Measurements from ENCODE around the gene STXBP2. TPM values are rescaled to one million over a fixed set of nuclear protein-coding genes. Genes with fewer than 3 reads are reported as not detected.
A peak's percentile ranks its signal among the peaks of the same experiment; 100 is the strongest.

Gene STXBP2
- polyA plus RNA-seq, result 146 TPM
- long read RNA-seq, donor 1, transcript STXBP2-201 (19 exons, 1,876 nt), result major isoform, 15 of 18 reads
- long read RNA-seq, donor 1, partial matches to known transcripts, result 0 of 18 reads
- long read RNA-seq, donor 1, other reads (novel, unspliced or antisense), result 0 of 18 reads
- long read RNA-seq, donor 2, transcript STXBP2-221 (4 exons, 716 nt), result minor isoform, 8 of 78 reads
- long read RNA-seq, donor 2, transcript STXBP2-201 (19 exons, 1,876 nt), result major isoform, 31 of 78 reads
- long read RNA-seq, donor 2, partial matches to known transcripts, result 35 of 78 reads
- long read RNA-seq, donor 2, other reads (novel, unspliced or antisense), result 0 of 78 reads
- long read RNA-seq, donor 3, result 0 reads
- long read RNA-seq, donor 4, partial matches to known transcripts, result 0 of 1 reads
- long read RNA-seq, donor 4, other reads (novel, unspliced or antisense), result 0 of 1 reads
- long read RNA-seq, donor 5, transcript STXBP2-201 (19 exons, 1,876 nt), result major isoform, 13 of 16 reads
- long read RNA-seq, donor 5, partial matches to known transcripts, result 0 of 16 reads
- long read RNA-seq, donor 5, other reads (novel, unspliced or antisense), result 0 of 16 reads
- long read RNA-seq, donor 6, transcript STXBP2-201 (19 exons, 1,876 nt), result major isoform, 31 of 35 reads
- long read RNA-seq, donor 6, partial matches to known transcripts, result 0 of 35 reads
- long read RNA-seq, donor 6, other reads (novel, unspliced or antisense), result 0 of 35 reads
- long read RNA-seq, donor 7, partial matches to known transcripts, result 0 of 5 reads
- long read RNA-seq, donor 7, other reads (novel, unspliced or antisense), result 0 of 5 reads
- long read RNA-seq, donor 8, transcript STXBP2-201 (19 exons, 1,876 nt), result major isoform, 29 of 48 reads
- long read RNA-seq, donor 8, partial matches to known transcripts, result 12 of 48 reads
- long read RNA-seq, donor 8, other reads (novel, unspliced or antisense), result 0 of 48 reads
- long read RNA-seq, donor 9, transcript STXBP2-201 (19 exons, 1,876 nt), result major isoform, 24 of 37 reads
- long read RNA-seq, donor 9, partial matches to known transcripts, result 5 of 37 reads
- long read RNA-seq, donor 9, other reads (novel, unspliced or antisense), result 0 of 37 reads
- long read RNA-seq, donor 10, transcript STXBP2-201 (19 exons, 1,876 nt), result major isoform, 26 of 36 reads
- long read RNA-seq, donor 10, transcript STXBP2-221 (4 exons, 716 nt), result minor isoform, 6 of 36 reads
- long read RNA-seq, donor 10, partial matches to known transcripts, result 0 of 36 reads
- long read RNA-seq, donor 10, other reads (novel, unspliced or antisense), result 0 of 36 reads
- long read RNA-seq, donor 11, transcript STXBP2-201 (19 exons, 1,876 nt), result major isoform, 22 of 29 reads
- long read RNA-seq, donor 11, partial matches to known transcripts, result 0 of 29 reads
- long read RNA-seq, donor 11, other reads (novel, unspliced or antisense), result 0 of 29 reads

DNA sequence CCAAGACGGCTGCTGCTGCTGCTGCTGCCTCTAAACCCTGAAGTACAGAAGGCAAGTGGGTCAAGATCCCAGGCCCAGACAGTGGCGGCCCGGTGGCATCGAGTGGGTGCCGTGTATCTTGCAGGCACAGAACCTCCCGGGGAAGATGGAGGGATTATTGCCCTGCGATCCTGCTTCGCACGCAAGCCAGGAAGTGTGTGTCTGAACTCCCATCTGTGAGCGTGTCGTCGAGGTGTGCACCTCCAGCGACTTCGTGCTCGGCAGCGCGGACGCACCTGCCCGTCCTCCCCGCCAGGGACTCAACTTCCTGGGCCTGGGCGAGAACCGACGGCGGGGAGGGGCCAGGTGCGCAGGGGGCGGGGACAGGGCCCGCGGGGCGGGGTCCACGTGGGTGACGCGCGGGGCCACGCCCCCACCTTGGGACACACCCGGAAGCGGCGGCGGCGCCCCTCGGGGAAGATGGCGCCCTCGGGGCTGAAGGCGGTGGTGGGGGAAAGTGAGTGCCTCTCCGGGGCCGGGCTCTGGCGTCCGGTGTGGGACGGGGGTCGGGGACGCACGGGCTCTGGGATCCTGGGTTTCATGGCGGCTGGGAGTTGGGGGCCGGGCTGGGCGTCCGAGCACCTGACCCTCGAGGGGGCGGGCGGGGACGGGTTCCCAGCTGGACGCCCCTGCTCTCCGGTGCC lies at the start of gene STXBP2:
Gene STXBP2 (plus strand): TSS at position 420 of the 683 bp plus-strand sequence. CDS start 40 bp downstream, at position 460.
- no CpG with 5 or more reads among the region's 61 CpGs for WGBS (ENCODE audit: insufficient coverage, low lambda C conversion rate)

DNA sequence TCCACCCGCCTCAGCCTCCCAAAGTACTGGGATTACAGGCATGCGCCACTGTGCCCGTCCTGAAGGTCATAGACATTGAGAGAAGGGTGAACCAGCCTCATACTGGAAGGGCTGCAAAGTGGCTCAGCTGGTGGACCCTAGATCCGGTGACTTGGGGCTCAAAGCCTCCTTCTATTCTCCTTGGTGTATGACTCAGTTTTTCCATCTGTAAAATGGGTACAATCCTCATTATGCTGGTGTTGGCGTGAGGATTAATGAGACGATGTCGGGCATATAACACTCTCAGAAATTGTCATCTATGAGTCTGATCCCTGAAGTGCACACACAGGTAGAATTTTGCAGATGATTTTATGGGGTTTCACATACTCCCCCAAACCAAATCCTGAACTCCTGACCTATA lies 47.1 kb upstream of the STXBP2 start:
- Histone ChIP-seq H3K9me3 (ENCODE audit: control insufficient read depth, low read depth, low read length) (no peaks in the 10 kb centered on the region), H3K27me3 (ENCODE audit: control insufficient read depth, insufficient read depth, low read length) (no peaks in the 10 kb centered on the region), H3K36me3 (ENCODE audit: control insufficient read depth, insufficient read depth, low read length) (no peaks in the 10 kb centered on the region), H3K27ac (ENCODE audit: low read length) (no peak overlapping the region), H3K4me3 (ENCODE audit: low read length) (no peak overlapping the region), H3K4me1 (ENCODE audit: control insufficient read depth, insufficient read depth, low read length) (no peaks in the 10 kb centered on the region)
- WGBS (ENCODE audit: insufficient coverage, low lambda C conversion rate), result no CpG with 5 or more reads among the region's 7 CpGs
- DNase-seq, result no peak

More for the DNA sequence above, at the start of gene STXBP2:
- Histone ChIP-seq H3K9me3 (ENCODE audit: control insufficient read depth, low read depth, low read length) (no peaks in the 10 kb centered on the region), H3K4me3 (ENCODE audit: low read length) (peak within 1 kb of the TSS; percentile 86), H3K4me1 (ENCODE audit: control insufficient read depth, insufficient read depth, low read length) (peaks cover 9% of the 10 kb centered on the region), H3K27ac (ENCODE audit: low read length) (peak within 1 kb of the TSS; percentile 86), H3K36me3 (ENCODE audit: control insufficient read depth, insufficient read depth, low read length) (peaks cover 21% of the 10 kb centered on the region), H3K27me3 (ENCODE audit: control insufficient read depth, insufficient read depth, low read length) (peaks cover 7% of the 10 kb centered on the region)
- peak; percentile 64 to 74 for DNase-seq

DNA sequence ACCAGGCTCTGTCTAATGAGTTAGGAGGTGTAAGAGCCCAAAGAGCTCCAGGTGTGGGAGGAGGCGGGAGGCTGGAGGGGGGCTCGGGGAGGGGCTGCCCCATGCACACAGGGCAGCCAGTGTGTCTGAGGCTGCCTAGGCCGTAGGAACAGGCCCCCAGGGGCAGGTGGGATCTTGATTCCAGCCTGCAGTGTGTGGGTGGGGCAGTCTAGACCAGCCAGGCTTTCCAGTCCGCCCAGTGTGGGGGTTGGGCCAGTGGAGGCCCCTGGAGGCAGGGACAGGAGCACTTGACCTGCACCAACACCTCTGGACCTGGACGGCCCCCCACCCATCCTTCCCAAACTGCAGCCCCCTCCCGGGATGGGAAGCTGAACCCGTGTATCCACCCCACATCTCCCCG lies 46.7 kb upstream of the STXBP2 start:
- no peaks in the 10 kb centered on the region for H3K36me3 ChIP-seq (ENCODE audit: control insufficient read depth, insufficient read depth, low read length)
- H3K4me3 ChIP-seq (ENCODE audit: low read length), result no peak overlapping the region
- H3K27ac ChIP-seq (ENCODE audit: low read length), result no peak overlapping the region
- H3K9me3 ChIP-seq (ENCODE audit: control insufficient read depth, low read depth, low read length), result no peaks in the 10 kb centered on the region
- no peaks in the 10 kb centered on the region for H3K27me3 ChIP-seq (ENCODE audit: control insufficient read depth, insufficient read depth, low read length)
- DNase-seq, result peak in 1 of 2 donors; percentile 53
- H3K4me1 ChIP-seq (ENCODE audit: control insufficient read depth, insufficient read depth, low read length), result no peaks in the 10 kb centered on the region
- WGBS (ENCODE audit: insufficient coverage, low lambda C conversion rate), result no CpG with 5 or more reads among the region's 8 CpGs

DNA sequence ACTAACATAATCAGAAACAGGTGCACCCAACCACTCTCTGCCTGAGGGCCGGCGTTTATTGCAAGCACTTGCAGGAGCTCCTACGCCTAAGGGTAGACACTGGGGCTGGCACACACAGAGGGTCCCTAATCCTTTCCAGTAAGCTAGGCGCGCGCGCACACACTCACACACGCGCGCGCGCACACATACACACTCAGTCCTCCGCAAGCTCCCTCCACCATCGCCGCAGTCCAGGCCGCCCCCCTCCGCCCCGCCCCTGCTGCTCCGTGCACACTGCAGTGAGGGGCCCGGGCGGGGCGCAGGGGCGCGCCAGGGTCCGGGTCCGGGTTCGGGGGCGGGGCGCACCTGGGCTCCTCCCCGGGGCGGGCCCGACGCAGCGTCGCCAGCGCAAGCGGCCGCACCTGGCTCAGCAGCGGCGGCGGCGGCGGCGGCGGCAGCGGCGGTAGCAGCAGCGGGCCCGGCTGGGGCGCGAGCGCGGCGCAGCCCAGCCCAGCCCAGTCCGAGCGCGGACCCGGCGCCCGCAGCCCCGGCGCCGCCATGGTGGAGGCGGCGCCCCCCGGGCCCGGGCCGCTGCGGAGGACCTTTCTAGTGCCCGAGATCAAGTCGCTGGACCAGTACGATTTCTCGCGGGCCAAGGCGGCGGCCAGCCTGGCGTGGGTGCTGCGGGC lies 41.3 kb upstream of the STXBP2 start, which contains the start of gene CAMSAP3:
Gene CAMSAP3 (plus strand): TSS at position 398 of the 668 bp plus-strand sequence. CDS start 140 bp downstream, at position 538.
- Histone ChIP-seq H3K36me3 (ENCODE audit: control insufficient read depth, insufficient read depth, low read length) (peaks cover 6% of the 10 kb centered on the region), H3K27me3 (ENCODE audit: control insufficient read depth, insufficient read depth, low read length) (peaks cover 8% of the 10 kb centered on the region), H3K4me1 (ENCODE audit: control insufficient read depth, insufficient read depth, low read length) (no peaks in the 10 kb centered on the region), H3K4me3 (ENCODE audit: low read length) (peak within 1 kb of the TSS; percentile 81), H3K27ac (ENCODE audit: low read length) (peak within 1 kb of the TSS; percentile 48), H3K9me3 (ENCODE audit: control insufficient read depth, low read depth, low read length) (no peaks in the 10 kb centered on the region)
- DNase-seq, result peak; percentile 73 to 92
- WGBS (ENCODE audit: insufficient coverage, low lambda C conversion rate), result no CpG with 5 or more reads among the region's 78 CpGs

DNA sequence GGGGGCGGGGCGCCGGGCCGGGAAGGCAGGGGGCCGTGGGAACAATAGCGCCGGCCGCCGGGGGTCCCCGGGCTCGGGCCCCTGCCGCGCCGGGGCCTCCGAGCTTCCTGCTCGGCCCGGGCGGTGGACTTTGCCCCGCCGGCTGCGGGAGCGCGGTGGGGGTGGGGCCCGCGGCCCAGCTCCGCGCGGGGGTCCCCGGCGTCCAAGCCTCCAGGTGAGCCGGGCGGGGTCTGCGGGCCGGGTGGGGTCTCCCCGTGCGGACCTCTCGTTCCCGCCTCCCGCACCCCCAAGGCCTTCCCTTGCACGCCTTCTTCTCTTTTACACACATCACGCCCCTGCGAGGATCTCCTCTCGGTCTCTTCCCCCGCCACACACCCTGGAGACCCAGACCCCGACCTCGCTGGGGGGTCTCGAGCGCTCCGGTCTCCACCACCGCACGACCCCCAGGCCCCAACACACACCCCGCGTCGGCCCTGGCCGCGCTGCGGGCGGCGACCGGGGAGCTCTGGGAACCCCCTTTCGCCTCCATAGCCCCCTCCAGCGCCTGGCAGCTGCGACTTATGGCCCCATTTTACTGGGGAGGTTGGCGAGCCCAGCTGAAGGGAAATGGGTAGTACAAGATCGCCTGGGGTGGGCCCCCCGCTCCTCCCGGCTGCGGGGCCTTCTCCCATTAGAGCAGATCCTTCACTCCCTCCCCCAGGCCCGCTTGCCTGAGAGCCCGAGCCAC lies 40.5 kb upstream of the STXBP2 start:
- peak in 1 of 2 donors; percentile 48 for DNase-seq
- Histone ChIP-seq H3K4me3 (ENCODE audit: low read length) (peak overlapping the region; percentile 81), H3K36me3 (ENCODE audit: control insufficient read depth, insufficient read depth, low read length) (peaks cover 6% of the 10 kb centered on the region), H3K27me3 (ENCODE audit: control insufficient read depth, insufficient read depth, low read length) (peaks cover 8% of the 10 kb centered on the region), H3K9me3 (ENCODE audit: control insufficient read depth, low read depth, low read length) (no peaks in the 10 kb centered on the region), H3K4me1 (ENCODE audit: control insufficient read depth, insufficient read depth, low read length) (no peaks in the 10 kb centered on the region), H3K27ac (ENCODE audit: low read length) (peak overlapping the region; percentile 48)
- no CpG with 5 or more reads among the region's 70 CpGs for WGBS (ENCODE audit: insufficient coverage, low lambda C conversion rate)

DNA sequence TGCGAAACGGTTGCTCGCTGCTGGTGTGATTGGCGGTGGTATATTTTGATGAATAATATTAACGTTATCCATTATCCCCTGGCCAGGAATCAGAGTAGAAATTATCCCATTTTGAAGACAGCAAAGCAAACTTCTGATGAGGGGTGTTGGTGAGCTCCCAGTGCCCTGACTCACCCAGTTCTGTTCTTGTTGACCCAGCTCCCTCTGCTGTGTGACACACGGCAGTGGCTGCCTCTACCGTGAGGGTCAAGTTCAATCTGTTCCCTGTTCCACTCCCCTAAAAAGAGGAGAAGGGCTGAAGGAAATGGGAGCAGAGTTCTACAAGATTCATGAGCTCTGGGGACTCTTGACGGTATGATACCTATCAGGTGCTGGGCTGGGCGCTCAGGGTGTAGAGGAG lies 39.2 kb upstream of the STXBP2 start:
- no peaks in the 10 kb centered on the region for H3K9me3 ChIP-seq (ENCODE audit: control insufficient read depth, low read depth, low read length)
- H3K4me3 ChIP-seq (ENCODE audit: low read length), result peak overlapping the region; percentile 81
- H3K36me3 ChIP-seq (ENCODE audit: control insufficient read depth, insufficient read depth, low read length), result peaks cover 6% of the 10 kb centered on the region
- peaks cover 8% of the 10 kb centered on the region for H3K27me3 ChIP-seq (ENCODE audit: control insufficient read depth, insufficient read depth, low read length)
- H3K27ac ChIP-seq (ENCODE audit: low read length), result no peak overlapping the region
- WGBS (ENCODE audit: insufficient coverage, low lambda C conversion rate), result no CpG with 5 or more reads among the region's 9 CpGs
- H3K4me1 ChIP-seq (ENCODE audit: control insufficient read depth, insufficient read depth, low read length), result no peaks in the 10 kb centered on the region
- DNase-seq, result no peak

DNA sequence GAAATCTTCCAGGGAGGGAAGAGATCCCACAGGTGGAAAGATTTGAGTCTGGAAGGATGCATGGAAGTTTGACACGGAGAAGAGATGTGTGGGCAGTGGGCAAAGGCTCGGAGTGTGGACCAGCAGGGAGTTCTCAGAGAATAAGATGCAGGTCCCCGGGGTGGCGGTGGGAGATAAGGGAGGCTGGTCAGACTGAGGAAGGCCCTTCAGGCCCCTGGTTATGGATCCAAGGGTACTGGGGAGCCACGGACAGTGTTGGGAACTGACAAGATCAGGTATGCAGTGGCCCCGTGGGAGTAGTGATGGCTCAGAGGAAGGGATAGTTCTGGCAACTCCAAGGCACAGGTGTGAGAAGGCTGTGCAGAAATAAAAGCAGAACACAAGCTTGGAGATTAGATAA lies 38.7 kb upstream of the STXBP2 start:
- no peak for DNase-seq
- no peak overlapping the region for H3K27ac ChIP-seq (ENCODE audit: low read length)
- 80% methylated on average over 1 of the region's 6 CpGs for WGBS (ENCODE audit: insufficient coverage, low lambda C conversion rate)
- no peaks in the 10 kb centered on the region for H3K4me1 ChIP-seq (ENCODE audit: control insufficient read depth, insufficient read depth, low read length)
- H3K4me3 ChIP-seq (ENCODE audit: low read length), result no peak overlapping the region
- peaks cover 6% of the 10 kb centered on the region for H3K36me3 ChIP-seq (ENCODE audit: control insufficient read depth, insufficient read depth, low read length)
- no peaks in the 10 kb centered on the region for H3K9me3 ChIP-seq (ENCODE audit: control insufficient read depth, low read depth, low read length)
- H3K27me3 ChIP-seq (ENCODE audit: control insufficient read depth, insufficient read depth, low read length), result peaks cover 8% of the 10 kb centered on the region

DNA sequence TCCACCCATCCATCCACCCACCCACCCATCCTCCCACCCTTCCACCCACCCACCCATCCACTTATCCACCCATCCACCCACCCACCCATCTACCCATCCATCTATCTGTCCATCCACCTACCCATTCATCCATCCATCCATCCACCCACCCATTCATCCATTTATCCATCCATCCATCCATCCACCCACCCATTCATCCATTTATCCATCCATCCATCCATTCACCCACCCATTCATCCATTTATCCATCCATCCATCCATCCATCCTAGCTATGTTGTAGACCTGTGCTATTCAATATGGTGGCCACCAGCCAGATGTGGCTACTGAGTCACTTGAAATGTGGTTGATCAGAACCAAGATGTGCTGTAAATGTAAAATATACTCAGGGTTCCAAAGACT lies 36.2 kb upstream of the STXBP2 start:
- H3K9me3 ChIP-seq (ENCODE audit: control insufficient read depth, low read depth, low read length), result peaks cover 4% of the 10 kb centered on the region
- H3K27ac ChIP-seq (ENCODE audit: low read length), result no peak overlapping the region
- peaks cover 14% of the 10 kb centered on the region for H3K36me3 ChIP-seq (ENCODE audit: control insufficient read depth, insufficient read depth, low read length)
- DNase-seq, result no peak
- no peak overlapping the region for H3K4me3 ChIP-seq (ENCODE audit: low read length)
- peaks cover 8% of the 10 kb centered on the region for H3K27me3 ChIP-seq (ENCODE audit: control insufficient read depth, insufficient read depth, low read length)
- no peaks in the 10 kb centered on the region for H3K4me1 ChIP-seq (ENCODE audit: control insufficient read depth, insufficient read depth, low read length)

Data from large intestine (tissue), 12 donors.